Keratinocyte (primary cell): ENCODE data around the gene CUL4A. TPM values are rescaled to one million over a fixed set of nuclear protein-coding genes. Genes with fewer than 3 reads are reported as not detected.
A peak's percentile ranks its signal among the peaks of the same experiment; 100 is the strongest.

Experiments used
- DNase-seq: peaks from one replicate; pipeline ENCODE4 v3.0.0-alpha.2; 2011; ENCODE audit warnings: low read depth, missing footprints, low spot score
- FAIRE-seq: peaks from 2 replicates; lab custom pipeline; 2011; peaks lifted over from hg19 to GRCh38; lab: Jason Lieb, UNC
- H2AFZ ChIP-seq: 2 replicates; pipeline ENCODE4 v1.6.0; 2012; ENCODE audit warnings: low read length, control low read depth, inconsistent platforms; ENCODE audit not compliant: control insufficient read depth
- H3K27ac ChIP-seq: 2 replicates; pipeline ENCODE4 v1.5.1; 2011; ENCODE audit warnings: low read length; ENCODE audit not compliant: control insufficient read depth, insufficient read depth
- H3K27me3 ChIP-seq: 3 replicates; pipeline ENCODE4 v1.6.0; 2011; ENCODE audit warnings: low read length; ENCODE audit not compliant: control insufficient read depth, insufficient read depth; ENCODE audit errors: extremely low read depth
- H3K36me3 ChIP-seq, 2 experiments: 2 replicates in 1 of 2; 3 replicates in 1 of 2; pipeline ENCODE4 v1.5.1; 2011; ENCODE audit warnings: low read length in 2 of 2, mild to moderate bottlenecking in 1 of 2; ENCODE audit not compliant: control insufficient read depth in 2 of 2, insufficient read depth in 2 of 2; ENCODE audit errors: extremely low read depth in 1 of 2
- H3K4me1 ChIP-seq: 3 replicates; pipeline ENCODE4 v1.5.1; 2011; ENCODE audit warnings: low read length; ENCODE audit not compliant: control insufficient read depth, insufficient read depth; ENCODE audit errors: extremely low read depth
- H3K4me2 ChIP-seq: 3 replicates; pipeline ENCODE4 v1.6.0; 2011; ENCODE audit warnings: low read depth, low read length; ENCODE audit not compliant: control insufficient read depth, insufficient read depth; ENCODE audit errors: extremely low read depth
- H3K4me3 ChIP-seq, 3 experiments: fragments of 200-600 bp in 1 of 3; sonication (generic) in 1 of 3; 2 replicates in 2 of 3; 3 replicates in 1 of 3; pipeline ENCODE4 v1.5.1; 2011 to 2016; ENCODE audit warnings: low read length in 3 of 3, mild to moderate bottlenecking in 3 of 3, control low read depth in 2 of 3, inconsistent platforms in 1 of 3, low read depth in 1 of 3, mixed read lengths in 1 of 3, mixed run types in 1 of 3, moderate library complexity in 1 of 3; ENCODE audit not compliant: control insufficient read depth in 2 of 3, insufficient read depth in 2 of 3; ENCODE audit errors: extremely low read depth in 1 of 3
- H3K79me2 ChIP-seq: 2 replicates; pipeline ENCODE4 v1.6.0; 2012; ENCODE audit warnings: low read length; ENCODE audit not compliant: control insufficient read depth, insufficient read depth
- H3K9ac ChIP-seq: 3 replicates; pipeline ENCODE4 v1.6.0; 2011; ENCODE audit warnings: low read length; ENCODE audit not compliant: control insufficient read depth, insufficient read depth; ENCODE audit errors: extremely low read depth
- H3K9me1 ChIP-seq: 3 replicates; pipeline ENCODE4 v1.6.0; 2011; ENCODE audit warnings: low read length; ENCODE audit not compliant: control insufficient read depth, insufficient read depth; ENCODE audit errors: extremely low read depth
- H3K9me3 ChIP-seq: 2 replicates; pipeline ENCODE4 v1.5.1; 2012; ENCODE audit warnings: low read depth, low read length; ENCODE audit not compliant: control insufficient read depth
- H4K20me1 ChIP-seq: 3 replicates; pipeline ENCODE4 v1.6.0; 2011; ENCODE audit warnings: low read length; ENCODE audit not compliant: control insufficient read depth, insufficient read depth; ENCODE audit errors: extremely low read depth
- CTCF ChIP-seq, 3 experiments: IDR thresholded peaks in 1 of 3; conservative IDR thresholded peaks in 1 of 3; optimal IDR thresholded peaks in 1 of 3; 2 replicates in 2 of 3; 3 replicates in 1 of 3; pipeline versions ENCODE3 to v1.5.1; 2011; ENCODE audit warnings: low read length in 3 of 3, mild to moderate bottlenecking in 3 of 3, moderate library complexity in 2 of 3, control low read depth in 1 of 3, inconsistent platforms in 1 of 3; ENCODE audit not compliant: insufficient read depth in 2 of 3; ENCODE audit errors: extremely low read depth in 1 of 3
- EZH2 ChIP-seq: IDR thresholded peaks from one replicate; pipeline ENCODE4 v1.6.1; 2012; ENCODE audit warnings: inconsistent platforms, mild to moderate bottlenecking, low read length, moderate library complexity
- dilution Hi-C: fragments of 300-500 bp; cut with MboI; formaldehyde crosslinking; loops from one replicate; pipeline ENCODE4 v1.7.0; 2020; ENCODE audit warnings: low sequenced_read_pairs; ENCODE audit not compliant: extremely low pct_ligation_motif_present
- polyA plus RNA-seq, 5 experiments: library from polyadenylated mRNA; depleted of rRNA in 3 of 5; stranded (reverse) in 3 of 5; stranded (forward) in 1 of 5; unstranded in 1 of 5; fragments of >200 nt; gene quantifications; 1 replicate in 1 of 5; 2 replicates in 3 of 5; 3 replicates in 1 of 5; pipeline versions ENCODE4 v1.2.1 to v1.2.3, GENCODE V29; 2011 to 2012; ENCODE audit warnings: missing spikeins in 2 of 5, low read depth in 1 of 5, low replicate concordance in 1 of 5

Gene CUL4A
- polyA plus RNA-seq, 1 donor (not counting 4 experiments of a cell fraction or from before 2014, with no cell fraction given): 57.3 TPM

DNA sequence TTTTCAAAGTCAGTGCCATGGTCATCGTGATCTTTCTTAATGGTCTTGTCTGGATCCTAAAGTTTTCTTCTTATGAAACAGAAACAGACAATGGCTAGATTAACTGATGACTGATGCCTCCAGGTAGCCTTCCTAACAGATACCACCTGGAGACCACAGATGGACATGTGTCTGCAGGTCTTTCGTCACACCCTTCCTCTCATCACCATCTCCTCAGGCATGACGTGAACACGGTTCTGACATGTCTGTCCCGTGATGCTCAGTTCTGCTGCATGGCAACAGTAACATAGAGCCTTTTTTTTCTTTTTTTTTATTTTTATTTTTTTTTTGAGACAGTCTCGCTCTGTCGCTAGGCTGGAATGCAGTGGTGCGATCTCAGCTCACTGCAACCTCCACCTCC lies 74.5 kb downstream of the CUL4A start:
- Histone ChIP-seq H3K27me3 (no peaks in the 10 kb centered on the region), H3K9me3 (peaks cover 12% of the 10 kb centered on the region), H3K79me2 (no peaks in the 10 kb centered on the region), H3K36me3 (no peaks in the 10 kb centered on the region), H2AFZ (no peak overlapping the region), H3K4me3 (no peak overlapping the region), H4K20me1 (no peaks in the 10 kb centered on the region), H3K9ac (no peak overlapping the region), H3K4me2 (no peak overlapping the region), H3K4me1 (peaks cover 5% of the 10 kb centered on the region), H3K27ac (no peak overlapping the region), H3K9me1 (no peaks in the 10 kb centered on the region)
- no peak for DNase-seq
- FAIRE-seq: no peak
- TF ChIP-seq EZH2 (no peak), CTCF (optimal IDR thresholded peaks at IDR 0.05 in 1 of 3, IDR thresholded peaks at IDR 0.05 in 1 of 3, conservative IDR thresholded peaks at IDR 0.05 in 1 of 3; ENCODE audit: extremely low read depth in 1 of 3, insufficient read depth in 2 of 3, low read length in 3 of 3) (no peak)
- dilution Hi-C loops: no loop called here

DNA sequence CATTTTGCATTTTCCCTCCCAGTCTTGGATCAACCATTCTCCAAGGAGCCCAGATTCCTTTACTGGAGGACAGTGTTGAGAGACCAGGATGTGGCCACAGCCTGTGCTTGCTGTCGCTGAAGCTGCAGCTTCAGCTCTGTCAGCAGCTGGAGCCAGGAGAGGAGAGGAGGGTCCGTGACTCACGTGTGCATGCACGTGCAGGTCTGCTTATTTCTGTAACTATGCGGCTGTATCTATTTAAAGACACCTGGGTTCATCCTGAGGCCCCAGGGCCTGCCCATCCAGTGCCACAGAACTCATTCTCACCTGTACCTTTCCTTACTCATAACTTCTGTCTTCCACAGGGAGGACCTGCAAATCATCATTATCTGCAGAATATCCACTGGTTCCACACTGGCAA lies 79.5 kb downstream of the CUL4A start:
- Histone ChIP-seq H3K9ac (no peak overlapping the region), H3K9me1 (no peaks in the 10 kb centered on the region), H3K27me3 (peaks cover 35% of the 10 kb centered on the region), H3K4me2 (peak overlapping the region; percentile 17), H3K9me3 (peaks cover 12% of the 10 kb centered on the region), H3K36me3 (no peaks in the 10 kb centered on the region), H3K27ac (no peak overlapping the region), H4K20me1 (no peaks in the 10 kb centered on the region), H3K4me3 (no peak overlapping the region), H2AFZ (no peak overlapping the region), H3K4me1 (peaks cover 20% of the 10 kb centered on the region), H3K79me2 (no peaks in the 10 kb centered on the region)
- DNase-seq (peak; percentile 80), FAIRE-seq (peak; percentile 78)
- TF ChIP-seq EZH2 (no peak), CTCF (optimal IDR thresholded peaks at IDR 0.05 in 1 of 3, IDR thresholded peaks at IDR 0.05 in 1 of 3, conservative IDR thresholded peaks at IDR 0.05 in 1 of 3; ENCODE audit: extremely low read depth in 1 of 3, insufficient read depth in 2 of 3, low read length in 3 of 3) (no peak)
- dilution Hi-C loops: no loop called here
